HT1080 (cell line): ENCODE results near the gene SCYL3. TPM values are rescaled to one million over a fixed set of nuclear protein-coding genes. Genes with fewer than 3 reads are reported as not detected.
"Not testable (repeated sequence)": the region's sequence is repeated elsewhere in the genome, so short reads cannot be mapped to it uniquely, and the experiment has no call there.

ENCODE experiments used
- DNase-seq: peaks from one replicate; pipeline ENCODE4 v3.0.0-alpha.2; 2015; ENCODE audit warnings: low read depth
- polyA plus RNA-seq, 2 experiments: library from polyadenylated mRNA; depleted of rRNA; stranded (reverse); fragments of >200 nt; gene quantifications; 2 replicates each; pipeline ENCODE4 v1.2.3, GENCODE V29; 2015
- total RNA-seq: library from RNA; depleted of rRNA; stranded (reverse); fragments of >200 nt; shearing (Covaris generic); gene quantifications from 2 replicates; pipeline ENCODE4 v1.2.3, GENCODE V29; 2014; rRNA removed

Gene SCYL3, protein sequence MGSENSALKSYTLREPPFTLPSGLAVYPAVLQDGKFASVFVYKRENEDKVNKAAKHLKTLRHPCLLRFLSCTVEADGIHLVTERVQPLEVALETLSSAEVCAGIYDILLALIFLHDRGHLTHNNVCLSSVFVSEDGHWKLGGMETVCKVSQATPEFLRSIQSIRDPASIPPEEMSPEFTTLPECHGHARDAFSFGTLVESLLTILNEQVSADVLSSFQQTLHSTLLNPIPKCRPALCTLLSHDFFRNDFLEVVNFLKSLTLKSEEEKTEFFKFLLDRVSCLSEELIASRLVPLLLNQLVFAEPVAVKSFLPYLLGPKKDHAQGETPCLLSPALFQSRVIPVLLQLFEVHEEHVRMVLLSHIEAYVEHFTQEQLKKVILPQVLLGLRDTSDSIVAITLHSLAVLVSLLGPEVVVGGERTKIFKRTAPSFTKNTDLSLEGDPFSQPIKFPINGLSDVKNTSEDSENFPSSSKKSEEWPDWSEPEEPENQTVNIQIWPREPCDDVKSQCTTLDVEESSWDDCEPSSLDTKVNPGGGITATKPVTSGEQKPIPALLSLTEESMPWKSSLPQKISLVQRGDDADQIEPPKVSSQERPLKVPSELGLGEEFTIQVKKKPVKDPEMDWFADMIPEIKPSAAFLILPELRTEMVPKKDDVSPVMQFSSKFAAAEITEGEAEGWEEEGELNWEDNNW
- 3.1 and 3.9 TPM in 2 replicates for total RNA-seq
- polyA plus RNA-seq (2015; cell fraction: cytosol; rRNA removed), result 4.3 and 4.8 TPM in 2 replicates
- 14.9 and 16.2 TPM in 2 replicates for polyA plus RNA-seq (2015; cell fraction: nucleus; rRNA removed)

DNA sequence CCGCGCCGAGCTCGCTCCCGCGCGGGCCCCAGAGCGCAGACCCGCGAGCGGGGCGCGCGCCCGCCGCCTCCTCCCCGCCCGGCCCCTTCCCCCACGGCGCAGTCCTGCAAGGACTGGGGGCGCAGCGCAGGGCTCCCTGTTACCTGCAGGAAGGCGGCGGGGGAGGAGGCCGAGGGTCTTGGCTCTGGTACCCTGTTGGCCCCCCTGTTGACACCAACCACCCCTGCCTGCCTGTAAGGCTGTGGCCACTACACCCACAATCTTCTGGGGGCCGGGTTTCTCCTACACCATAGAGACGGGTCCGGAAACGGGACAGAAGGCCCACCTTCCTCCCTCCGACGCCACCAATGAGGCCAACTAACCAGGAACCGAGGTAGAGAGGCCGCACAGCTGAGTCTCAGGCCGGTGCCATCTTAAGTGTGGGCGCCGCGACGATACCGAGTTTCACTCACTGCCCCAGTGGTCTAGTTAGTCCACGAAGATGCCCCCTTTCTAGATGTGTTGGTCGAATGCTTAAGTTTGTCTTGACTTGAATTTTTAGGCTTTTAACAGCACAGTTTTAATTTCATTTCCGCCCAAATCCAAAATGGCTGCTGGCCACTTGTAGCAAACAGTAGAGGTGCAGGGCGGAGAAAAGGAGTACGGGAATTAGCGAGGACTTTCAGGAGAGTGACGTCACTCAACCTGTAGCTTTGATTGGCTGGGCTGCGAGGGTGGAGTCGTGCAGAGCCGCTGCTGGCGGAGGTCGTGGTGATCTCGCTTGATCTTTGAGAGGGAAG is at the start of gene SCYL3:
TSS of gene SCYL3 (minus strand) at position 252 of the 779 bp plus-strand sequence. CDS start 5,056 bp downstream, outside the sequence.
- DNase-seq, result peak; percentile 96

DNA sequence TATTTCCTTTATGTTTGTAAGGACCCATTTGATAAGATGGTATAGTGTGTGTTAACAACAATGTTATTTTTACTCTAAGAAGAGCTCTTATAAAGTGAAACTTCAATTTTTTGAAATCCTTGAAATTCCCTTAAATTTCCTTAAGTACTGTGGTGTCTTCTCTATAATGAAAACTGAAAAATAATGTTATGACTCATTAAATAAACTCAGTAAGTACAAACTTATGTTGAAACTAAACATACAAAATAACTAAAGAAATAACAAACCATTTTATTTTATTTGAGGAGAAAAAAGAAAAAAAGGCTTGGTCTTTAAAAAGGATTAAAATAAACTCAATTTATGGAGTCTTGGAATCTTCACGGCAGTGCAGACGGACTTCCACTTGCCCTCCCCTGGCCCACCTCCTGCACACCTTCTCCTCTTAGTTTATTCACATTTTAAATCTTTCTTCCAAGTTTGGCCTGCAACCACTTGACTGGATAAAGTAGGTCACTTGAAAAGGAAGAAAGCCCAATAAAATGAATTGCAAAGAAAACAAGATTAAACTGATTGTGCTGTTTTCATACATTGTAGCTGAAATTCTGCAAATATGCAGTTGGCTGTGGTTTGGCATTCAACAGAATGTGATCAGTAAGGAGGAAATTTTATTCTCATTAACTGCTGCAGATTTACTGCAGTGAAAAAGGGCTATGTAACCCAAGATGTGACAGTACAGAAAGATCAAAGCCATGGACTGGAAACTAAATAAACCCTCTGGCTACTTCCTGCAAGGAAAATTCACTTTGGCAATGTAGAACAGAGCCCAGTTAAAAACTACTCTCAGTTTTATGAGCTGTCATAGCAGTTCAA is 48.5 kb upstream of the SCYL3 start:
- no peak for DNase-seq

DNA sequence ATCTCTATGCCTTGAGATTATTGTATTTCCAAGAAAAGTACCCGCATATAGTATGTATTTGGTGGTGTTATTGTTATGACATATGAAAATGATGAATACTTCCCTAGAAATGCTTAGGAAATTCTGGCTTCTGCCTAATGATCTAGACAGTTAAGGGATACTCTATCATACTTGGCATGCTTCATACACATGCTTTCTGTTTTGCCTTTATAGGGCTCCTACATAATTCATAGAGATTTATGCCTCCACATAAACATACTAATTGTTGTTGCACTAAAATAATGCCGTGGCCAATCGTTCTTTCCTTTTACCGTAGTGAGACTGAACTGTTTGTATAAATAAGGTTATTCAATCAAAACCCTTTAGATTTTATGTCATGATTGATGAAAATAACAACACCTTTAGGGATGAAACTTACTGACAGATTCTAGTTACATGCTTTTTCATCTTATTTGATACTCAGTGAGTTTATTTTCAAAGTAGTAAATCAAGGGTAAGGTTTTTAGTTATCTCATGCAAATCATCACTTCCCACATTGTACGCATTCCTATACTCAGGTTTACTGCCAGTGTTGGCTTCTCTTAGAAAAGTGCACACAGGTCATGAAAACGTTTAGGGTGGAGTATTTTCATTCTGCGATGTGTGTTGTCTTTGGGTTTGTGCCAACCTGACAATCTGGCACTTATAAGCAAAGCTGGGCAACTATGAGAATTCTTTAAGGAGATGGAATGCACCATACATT is 40.5 kb upstream of the SCYL3 start:
- peak; percentile 13 for DNase-seq

DNA sequence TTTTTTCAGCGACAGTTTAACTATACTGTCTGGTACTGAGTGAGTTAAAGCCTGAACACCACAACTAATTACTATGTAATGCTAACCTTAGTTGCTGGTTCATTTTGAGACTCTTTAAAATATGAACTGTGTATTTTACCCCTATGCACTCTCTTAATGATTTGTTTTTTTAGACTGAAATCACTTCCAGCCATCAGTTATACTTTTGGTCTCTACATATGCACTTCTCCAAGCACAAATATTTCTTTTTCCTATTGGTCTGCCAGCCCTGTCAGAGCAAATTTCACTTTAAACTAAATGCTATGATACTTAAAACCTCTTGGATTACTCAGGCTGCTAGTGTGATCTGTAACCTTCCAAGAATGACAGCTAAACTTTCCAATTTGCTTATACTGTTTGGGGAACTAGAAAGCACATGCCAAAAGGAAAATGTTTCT is 38.1 kb upstream of the SCYL3 start:
- no peak for DNase-seq

DNA sequence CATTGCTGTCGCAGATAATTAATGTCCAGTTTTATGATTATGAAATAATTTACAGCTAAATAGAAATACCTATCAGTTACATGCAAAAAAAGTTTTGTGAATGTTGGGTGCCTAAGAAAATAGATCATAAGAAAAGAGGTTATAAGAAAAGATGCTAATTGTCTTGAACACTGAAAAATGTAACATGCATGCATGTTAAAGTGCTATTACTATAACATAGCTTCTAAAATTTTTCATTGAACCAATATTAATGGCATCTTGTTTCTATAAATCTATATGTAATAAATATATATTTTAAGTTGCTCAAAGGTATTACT is 35.5 kb upstream of the SCYL3 start:
- DNase-seq, result no peak

DNA sequence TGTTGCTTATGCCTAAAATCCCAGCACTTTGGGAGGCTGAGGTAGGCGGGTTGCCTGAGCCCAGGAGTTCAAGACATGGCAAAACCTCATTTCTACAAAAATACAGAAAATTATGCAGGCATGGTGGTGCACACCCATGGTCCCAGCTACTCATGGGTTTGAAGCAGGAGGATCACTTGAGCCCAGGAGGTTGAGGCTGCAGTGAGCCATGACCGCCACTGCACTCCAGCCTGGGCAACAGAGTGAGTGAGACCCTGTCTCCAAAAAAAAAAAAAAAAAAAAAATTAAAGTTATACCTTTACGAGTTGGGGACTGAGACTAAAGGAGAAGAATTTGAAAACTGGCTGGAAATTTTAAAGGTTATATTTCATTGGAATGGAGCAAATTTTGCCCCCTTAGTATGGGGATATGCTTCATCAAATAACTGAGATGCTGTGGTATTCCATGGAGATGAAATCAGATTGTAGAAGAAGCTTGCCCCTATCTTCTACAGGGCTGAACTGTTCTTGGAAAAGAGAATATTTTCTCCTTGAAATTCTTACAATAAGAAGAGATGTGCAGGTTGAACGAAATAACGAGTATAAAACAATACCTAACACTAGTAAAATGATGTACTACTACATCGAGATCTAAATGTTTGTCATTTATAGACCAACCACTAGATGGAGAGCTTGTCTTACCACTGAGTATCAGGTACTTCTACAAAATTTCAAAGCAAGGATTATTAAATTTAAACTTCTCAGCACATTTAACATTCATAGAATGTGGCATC is 34.9 kb upstream of the SCYL3 start:
- peak; percentile 55 for DNase-seq

DNA sequence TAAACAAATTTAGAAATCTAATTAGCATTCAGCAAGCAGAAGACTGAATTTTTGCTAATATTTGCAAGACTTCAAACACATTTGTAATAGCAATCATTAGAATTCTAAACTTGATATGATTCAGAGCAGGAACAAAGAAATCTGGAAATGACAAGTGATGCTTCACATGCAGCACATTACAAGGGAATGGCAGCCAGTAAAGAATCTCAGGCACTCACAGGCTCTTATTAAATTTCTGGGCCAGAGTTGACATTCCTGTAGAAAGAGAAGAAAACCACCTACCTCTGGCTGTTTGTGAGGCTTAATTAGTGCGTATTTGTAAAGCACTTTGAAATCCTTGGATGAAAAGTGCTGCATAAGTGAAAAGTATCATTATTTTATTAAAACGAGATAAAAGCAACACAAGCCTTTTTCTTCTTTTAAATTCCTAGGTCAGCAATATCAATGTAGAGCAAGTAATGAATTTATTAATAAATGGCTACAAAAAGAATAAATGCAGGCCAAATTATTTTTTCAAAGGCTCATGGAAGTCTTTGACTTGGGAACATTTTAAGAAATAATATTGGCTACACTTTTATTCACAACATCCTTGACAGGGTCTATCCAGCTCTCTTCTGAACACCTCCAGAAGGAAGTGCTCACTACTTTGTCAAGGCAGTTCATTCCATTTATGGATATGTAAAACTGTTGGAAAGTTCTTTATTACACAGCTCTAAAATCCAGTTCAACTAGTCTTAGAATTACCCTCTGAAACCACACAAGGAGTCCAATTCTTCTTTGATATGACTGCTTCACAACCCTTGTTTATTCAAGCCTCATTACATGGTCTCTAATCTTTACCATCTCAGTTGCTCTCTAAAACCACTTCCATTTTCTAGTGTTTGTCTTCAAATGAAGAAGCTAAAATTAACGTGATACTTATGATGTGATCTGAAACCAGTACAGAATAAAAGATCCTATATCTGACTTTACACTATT is 32.1 kb upstream of the SCYL3 start:
- no peak for DNase-seq

DNA sequence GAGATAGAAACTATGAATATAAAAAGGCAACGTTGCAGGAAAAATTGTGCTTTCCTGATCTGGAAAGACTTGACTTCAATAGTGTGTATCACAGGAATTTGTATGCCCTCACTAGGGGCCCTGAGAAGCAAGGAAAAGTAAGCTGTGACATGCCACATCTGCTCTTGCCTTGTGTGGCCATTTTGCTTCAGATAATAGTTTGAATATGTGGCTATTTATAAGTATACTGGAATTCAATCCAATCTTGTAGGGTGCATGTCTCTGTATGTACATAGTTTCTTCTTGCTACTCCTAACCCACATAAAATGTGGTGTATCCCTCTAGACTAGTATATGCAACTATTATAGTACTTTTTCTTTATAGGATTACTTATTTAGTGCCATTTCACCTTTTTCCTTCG is 31.1 kb upstream of the SCYL3 start:
- DNase-seq, result no peak

DNA sequence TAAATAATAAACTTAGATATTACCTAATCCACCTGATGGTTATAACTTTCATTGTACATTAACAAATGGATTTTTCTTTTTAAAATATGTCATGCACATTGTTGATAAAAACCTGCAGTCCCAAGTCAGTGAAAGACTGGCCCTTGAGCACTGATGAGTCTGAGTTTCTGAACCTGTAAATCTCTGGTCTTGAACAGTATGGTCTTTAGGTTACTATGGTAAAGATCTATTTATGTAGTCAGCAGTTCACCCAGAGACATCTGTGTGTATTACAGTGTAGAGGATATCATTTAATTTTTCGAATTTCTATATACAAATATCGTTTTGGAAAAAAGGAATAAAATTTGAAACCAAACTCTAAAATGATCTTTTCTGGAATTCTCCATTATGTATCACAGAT is 30.4 kb upstream of the SCYL3 start:
- DNase-seq, result no peak

DNA sequence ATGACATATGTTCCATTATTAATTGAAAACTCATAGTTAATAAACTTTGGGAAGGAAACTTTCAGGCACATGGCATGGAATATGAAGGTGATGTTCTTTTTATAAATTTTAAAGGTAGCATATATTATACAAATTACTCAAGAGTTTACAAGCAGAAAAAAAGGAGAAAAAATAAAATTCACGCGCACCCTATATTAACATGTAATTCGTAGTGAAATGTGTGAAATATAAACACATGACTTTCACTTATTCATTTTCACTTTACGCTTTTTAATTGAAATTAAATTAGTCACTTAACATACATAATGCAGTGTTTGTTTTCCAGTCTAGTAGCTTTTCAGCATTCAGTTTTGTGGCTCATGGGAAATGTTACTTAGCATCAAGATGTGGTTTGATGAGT is 27.4 kb upstream of the SCYL3 start:
- no peak for DNase-seq

DNA sequence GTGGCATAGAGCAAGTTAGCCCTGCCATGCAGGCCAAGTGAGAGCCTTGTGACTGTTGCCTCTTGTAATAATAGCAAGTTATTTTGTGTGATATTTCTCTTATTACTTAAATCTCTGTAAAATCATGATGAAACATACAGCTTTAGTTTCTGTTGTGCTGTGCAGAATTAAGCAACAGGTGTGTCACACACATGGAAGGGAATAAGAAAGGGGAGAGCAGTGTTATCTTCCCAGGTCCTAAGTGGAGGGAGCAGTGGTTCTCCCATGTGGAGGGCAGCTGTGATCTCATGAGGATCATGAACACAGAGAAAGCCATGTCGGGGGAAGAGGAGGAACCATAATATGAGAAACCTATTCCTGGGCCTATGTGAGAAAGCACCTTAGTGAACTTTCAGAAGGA is 25.2 kb upstream of the SCYL3 start:
- DNase-seq, result no peak

DNA sequence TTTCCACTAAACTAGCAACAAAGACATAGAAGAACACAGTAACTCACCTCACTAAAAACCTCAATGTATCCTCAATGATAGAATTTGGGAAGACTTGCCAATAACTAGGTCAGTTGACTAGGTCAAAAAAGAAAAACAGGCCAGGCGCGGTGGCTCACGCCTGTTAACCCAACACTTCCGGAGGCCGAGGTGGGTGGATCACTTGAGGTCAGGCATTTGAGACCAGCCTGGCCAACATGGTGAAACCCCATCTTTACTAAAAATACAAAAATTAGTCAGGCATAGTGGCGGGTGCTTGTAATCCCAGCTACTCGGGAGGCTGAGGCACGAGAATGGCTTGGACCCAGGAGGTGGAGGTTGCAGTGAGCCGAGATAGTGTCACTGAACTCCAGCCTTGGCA is 24.5 kb upstream of the SCYL3 start:
- not testable (repeated sequence) for DNase-seq

DNA sequence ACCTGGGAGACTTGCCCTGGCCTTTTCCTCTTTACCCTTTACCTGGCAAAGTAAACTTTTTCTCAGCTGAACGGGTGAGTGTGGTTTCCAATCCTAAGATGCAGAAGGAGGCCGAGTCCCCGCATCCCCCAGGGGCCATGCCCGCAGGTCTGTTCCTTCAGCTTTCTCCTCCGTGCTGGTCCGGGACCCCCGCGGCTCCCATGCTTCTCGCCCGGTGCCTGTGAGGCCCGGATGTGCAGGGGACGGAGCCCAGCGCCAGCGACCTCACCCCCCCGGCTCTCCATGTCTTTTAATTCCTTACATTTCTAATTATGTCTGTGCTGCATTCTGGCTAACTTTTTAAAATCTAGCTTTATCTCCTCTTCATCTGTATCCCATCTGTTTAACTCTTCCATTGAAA is 21.5 kb upstream of the SCYL3 start:
- DNase-seq, result no peak

DNA sequence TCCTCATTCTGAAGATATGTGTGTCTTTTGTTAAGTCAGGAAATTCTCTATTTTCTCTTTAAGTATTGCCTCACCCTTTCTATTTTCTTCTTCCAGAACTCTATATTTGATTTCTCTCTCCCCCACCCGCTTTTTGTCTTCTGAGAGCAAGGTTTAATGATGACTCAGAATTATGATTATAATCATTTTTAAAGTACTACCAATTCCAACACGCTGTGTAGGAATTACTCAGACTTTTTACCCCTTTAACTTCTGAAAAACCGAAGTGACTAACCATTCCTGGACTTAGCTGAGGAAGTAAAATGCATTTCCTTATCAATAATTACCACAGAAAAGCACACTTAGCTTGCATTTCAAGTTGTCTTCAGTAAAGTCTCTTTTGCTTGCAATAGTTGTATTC is 20.8 kb upstream of the SCYL3 start:
- no peak for DNase-seq

DNA sequence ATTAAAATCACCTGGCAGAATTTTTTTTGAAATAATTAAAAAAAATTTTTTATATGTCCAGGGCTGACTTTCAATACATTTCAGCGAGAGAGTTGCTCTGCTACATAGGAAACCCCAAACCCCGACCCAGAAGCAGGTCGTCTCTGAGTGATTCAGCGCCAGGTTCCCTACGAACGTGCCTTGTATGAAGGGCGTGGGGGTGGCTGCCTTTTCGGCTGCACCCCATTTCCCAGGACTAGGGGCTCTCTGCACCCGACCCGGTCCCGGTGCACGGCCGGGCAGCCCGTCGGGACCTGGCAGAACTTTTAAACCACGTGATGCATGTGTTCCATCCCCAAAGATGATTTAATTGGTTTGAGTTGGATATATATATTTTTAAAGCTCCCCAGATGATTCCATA is 15.8 kb upstream of the SCYL3 start:
- DNase-seq, result no peak

DNA sequence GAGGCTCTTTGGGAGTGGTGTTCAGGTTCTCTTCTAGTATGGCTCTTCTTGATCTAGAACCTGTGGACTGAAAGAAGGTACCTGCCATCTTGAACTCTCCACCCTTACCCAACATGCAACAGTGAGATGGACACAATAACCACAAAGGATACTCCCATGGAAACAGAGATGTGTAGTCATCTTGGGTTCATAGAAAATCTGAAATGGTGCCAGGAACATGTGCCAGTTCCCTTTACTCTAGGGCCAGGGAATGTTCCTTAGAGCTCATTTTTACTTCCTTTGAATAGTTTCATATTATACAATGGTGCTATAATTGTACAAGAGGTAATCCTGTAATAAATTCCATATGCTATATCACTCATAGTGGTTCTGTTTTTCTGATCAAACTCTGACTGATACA is 13.2 kb upstream of the SCYL3 start:
- peak; percentile 41 for DNase-seq

DNA sequence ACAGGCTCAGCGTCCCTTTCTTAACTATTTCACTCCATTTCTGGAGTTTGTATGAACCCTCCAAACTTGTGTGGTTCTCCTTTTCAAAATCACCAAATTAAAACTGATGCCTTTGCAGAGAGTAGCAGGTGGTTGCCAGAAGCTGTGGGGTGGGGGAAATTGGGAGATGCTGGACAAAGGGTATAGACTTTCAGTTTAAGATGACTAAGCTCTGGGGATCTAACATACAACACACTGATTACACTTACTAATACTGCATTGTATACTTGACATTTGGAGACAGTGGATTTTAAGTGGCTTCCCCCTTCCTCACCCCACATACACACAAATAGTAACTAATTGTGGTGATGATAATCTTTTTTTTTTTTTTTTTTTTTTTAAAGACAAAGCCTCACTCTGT is 11.1 kb upstream of the SCYL3 start:
- no peak for DNase-seq

DNA sequence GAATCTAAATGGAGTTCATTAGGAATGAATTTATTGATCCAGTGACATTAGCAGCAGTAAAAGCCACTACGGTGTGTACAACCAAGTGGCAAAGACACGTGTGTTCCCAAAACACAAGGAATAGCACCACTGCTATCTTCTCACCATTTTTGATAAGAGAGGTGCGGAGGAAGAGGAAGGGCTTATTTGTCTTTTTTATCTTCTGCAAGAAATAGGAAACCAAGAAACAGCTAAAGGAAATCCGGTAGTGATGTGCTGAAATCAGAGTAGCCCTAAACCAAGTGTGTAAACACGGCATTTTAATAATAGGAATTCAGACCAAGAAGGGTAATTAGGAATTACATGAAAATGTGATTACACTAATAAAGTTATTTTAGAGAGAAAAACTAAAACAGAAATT is 9.1 kb upstream of the SCYL3 start:
- DNase-seq, result no peak
